Activated T-cell treated with anti-CD3 and anti-CD28 coated beads, Interleukin-2, amount 50 U/mL, for 72 hours (primary cell): ENCODE data around the gene SEL1L3. TPM values are rescaled to one million over a fixed set of nuclear protein-coding genes. Genes with fewer than 3 reads are reported as not detected.
A peak's percentile ranks its signal among the peaks of the same experiment; 100 is the strongest.
"Not testable (repeated sequence)": the region's sequence is repeated elsewhere in the genome, so short reads cannot be mapped to it uniquely, and the experiment has no call there.

ENCODE experiments used
- ATAC-seq, 2 donors: fragments of 150-1000 bp; cut with Tn5 transposase; replicated peaks in 1 of 2; 2 replicates each; pipeline ENCODE4 v1.10.0; 2021; ENCODE audit warnings: moderate library complexity in 2 of 2, mild to moderate bottlenecking in 1 of 2
- DNase-seq, 2 donors: peaks; one replicate each; pipeline ENCODE4 v3.0.0; 2021 to 2022; ENCODE audit warnings: mixed read lengths in 1 of 2
- H3K27ac Mint-ChIP-seq: one replicate; pipeline ENCODE4 v1.8.0; 2022; ENCODE audit warnings: mild to moderate bottlenecking, moderate library complexity, mixed read lengths
- H3K27me3 Mint-ChIP-seq: one replicate; pipeline ENCODE4 v1.8.0; 2022; ENCODE audit warnings: low read depth, mixed read lengths
- H3K36me3 Mint-ChIP-seq, 2 donors: one replicate each; pipeline ENCODE4 v1.8.0; 2022; ENCODE audit warnings: mixed read lengths in 2 of 2, mild to moderate bottlenecking in 1 of 2; ENCODE audit not compliant: insufficient read depth in 2 of 2
- H3K4me1 Mint-ChIP-seq: one replicate; pipeline ENCODE4 v1.8.0; 2022; ENCODE audit warnings: low read depth, mixed read lengths
- H3K4me3 Mint-ChIP-seq, 2 donors: one replicate each; pipeline ENCODE4 v1.8.0; 2022; ENCODE audit warnings: mild to moderate bottlenecking in 2 of 2, mixed read lengths in 2 of 2, moderate library complexity in 2 of 2
- H3K9me3 Mint-ChIP-seq, 2 donors: one replicate each; pipeline ENCODE4 v1.8.0; 2022; ENCODE audit warnings: mixed read lengths in 2 of 2
- total RNA-seq, 2 donors: library from RNA; stranded (reverse); gene quantifications; one replicate each; pipeline ENCODE4 v1.2.3, GENCODE V29; 2022

SEL1L3 gene
- total RNA-seq: 10 to 100 TPM; 27.7 to 61.2 TPM

GRCh38 chr4:25862411-25863346 lies at the start of gene SEL1L3:
TSS of gene SEL1L3 (minus strand) at chr4:25862988. CDS start at chr4:25862836, 152 bp downstream.
- Mint-ChIP-seq H3K27me3 (no peaks in the 10 kb centered on the region), H3K4me3 (peak within 1 kb of the TSS; percentile 96), H3K4me1 (peaks cover 45% of the 10 kb centered on the region), H3K27ac (peak within 1 kb of the TSS; percentile 98), H3K36me3 (peaks cover 4 to 8% of the 10 kb centered on the region in 2 donors), H3K9me3 (no peaks in the 10 kb centered on the region)
- DNase-seq (peak; percentile 69 to 78), ATAC-seq (peak; percentile 69 to 70)

DNA sequence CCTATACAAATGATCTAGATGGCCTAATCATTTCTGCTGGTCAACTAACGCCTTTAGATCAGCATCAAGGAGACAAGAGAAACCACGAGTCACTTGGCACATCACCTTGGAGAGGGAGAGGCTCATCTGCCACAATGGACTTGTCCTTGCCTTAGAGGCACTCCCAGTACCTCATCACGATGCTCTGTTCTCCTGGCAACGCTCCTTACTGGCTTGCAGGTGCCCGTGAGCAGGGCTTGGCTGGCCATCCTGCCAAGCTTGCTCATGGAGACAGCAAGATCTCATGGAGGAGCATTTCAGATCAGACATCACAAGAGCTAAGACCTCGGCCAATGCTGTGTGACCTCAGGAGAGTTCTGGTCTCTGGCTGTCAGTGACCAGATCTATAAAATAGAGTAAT lies 48.6 kb upstream of the SEL1L3 start:
- no peak for ATAC-seq
- Mint-ChIP-seq H3K36me3 (peaks cover 0 to 2% of the 10 kb centered on the region in 2 donors), H3K4me1 (peaks cover 20% of the 10 kb centered on the region), H3K27ac (no peak overlapping the region), H3K9me3 (peaks cover 0 to 1% of the 10 kb centered on the region in 2 donors), H3K27me3 (peaks cover 7% of the 10 kb centered on the region), H3K4me3 (no peak overlapping the region)
- DNase-seq: no peak

DNA sequence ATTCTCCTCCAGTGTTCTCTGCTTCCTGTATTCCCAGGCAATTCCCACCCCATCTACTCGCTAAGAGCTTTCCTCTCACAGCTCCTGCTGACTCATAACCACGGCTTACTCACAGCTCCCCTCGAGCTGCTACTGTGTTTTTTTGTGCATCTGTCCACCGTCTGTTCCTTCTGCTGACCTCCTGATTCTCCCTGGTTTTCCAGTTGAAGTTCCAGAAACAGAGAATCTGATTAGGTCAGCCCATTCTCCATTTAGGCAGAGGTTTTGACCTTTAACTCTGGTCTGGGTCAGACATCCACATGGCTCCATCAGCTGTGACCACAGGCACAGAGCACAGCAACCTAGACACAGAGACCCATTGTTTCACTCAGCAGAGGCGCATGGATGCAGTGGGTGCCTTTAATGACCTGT lies 45.7 kb upstream of the SEL1L3 start:
- Mint-ChIP-seq H3K36me3 (peaks cover 0 to 2% of the 10 kb centered on the region in 2 donors), H3K4me1 (peaks cover 9% of the 10 kb centered on the region), H3K27me3 (peaks cover 7% of the 10 kb centered on the region), H3K27ac (no peak overlapping the region), H3K4me3 (no peak overlapping the region), H3K9me3 (peaks cover 0 to 1% of the 10 kb centered on the region in 2 donors)
- no peak for DNase-seq
- ATAC-seq: no peak

DNA sequence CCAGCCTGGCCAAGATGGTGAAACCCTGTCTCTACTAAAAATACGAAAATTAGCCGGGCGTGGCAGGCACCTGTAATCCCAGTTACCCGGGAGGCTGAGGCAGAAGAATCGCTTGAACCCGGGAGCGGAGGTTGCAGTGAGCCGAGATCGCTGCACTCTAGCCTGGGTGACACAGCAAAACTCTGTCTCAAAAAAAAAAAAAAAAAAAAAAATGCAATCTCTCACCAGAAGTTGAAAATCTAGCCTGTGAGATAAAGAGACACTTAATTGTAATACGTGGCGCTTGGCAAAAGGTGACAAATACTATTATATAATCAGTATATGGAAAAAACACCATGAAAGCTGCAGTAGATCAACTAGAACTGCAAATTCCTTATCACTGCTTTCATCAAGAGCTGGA lies 43.3 kb upstream of the SEL1L3 start:
- DNase-seq, H3K27me3 Mint-ChIP-seq, ATAC-seq, H3K9me3 Mint-ChIP-seq, H3K27ac Mint-ChIP-seq, H3K4me3 Mint-ChIP-seq, H3K4me1 Mint-ChIP-seq, H3K36me3 Mint-ChIP-seq: not testable (repeated sequence)

GRCh38 chr4:25905371-25905770 lies 42.6 kb upstream of the SEL1L3 start:
- H3K36me3 Mint-ChIP-seq: peaks cover 0 to 2% of the 10 kb centered on the region in 2 donors

GRCh38 chr4:25904748-25905082 lies 41.9 kb upstream of the SEL1L3 start:
- no peak for ATAC-seq
- Mint-ChIP-seq H3K36me3 (peaks cover 0 to 2% of the 10 kb centered on the region in 2 donors), H3K4me1 (peaks cover 14% of the 10 kb centered on the region), H3K27ac (no peak overlapping the region), H3K4me3 (no peak overlapping the region), H3K9me3 (peaks cover 0 to 1% of the 10 kb centered on the region in 2 donors), H3K27me3 (peaks cover 7% of the 10 kb centered on the region)
- DNase-seq: no peak

More at GRCh38 chr4:25905371-25905770, 42.6 kb upstream of the SEL1L3 start:
- H3K4me3 Mint-ChIP-seq: no peak overlapping the region
- H3K27ac Mint-ChIP-seq: no peak overlapping the region
- no peak for ATAC-seq
- DNase-seq: no peak
- H3K4me1 Mint-ChIP-seq: peaks cover 7% of the 10 kb centered on the region
- H3K9me3 Mint-ChIP-seq: peaks cover 0 to 1% of the 10 kb centered on the region in 2 donors
- peaks cover 7% of the 10 kb centered on the region for H3K27me3 Mint-ChIP-seq

DNA sequence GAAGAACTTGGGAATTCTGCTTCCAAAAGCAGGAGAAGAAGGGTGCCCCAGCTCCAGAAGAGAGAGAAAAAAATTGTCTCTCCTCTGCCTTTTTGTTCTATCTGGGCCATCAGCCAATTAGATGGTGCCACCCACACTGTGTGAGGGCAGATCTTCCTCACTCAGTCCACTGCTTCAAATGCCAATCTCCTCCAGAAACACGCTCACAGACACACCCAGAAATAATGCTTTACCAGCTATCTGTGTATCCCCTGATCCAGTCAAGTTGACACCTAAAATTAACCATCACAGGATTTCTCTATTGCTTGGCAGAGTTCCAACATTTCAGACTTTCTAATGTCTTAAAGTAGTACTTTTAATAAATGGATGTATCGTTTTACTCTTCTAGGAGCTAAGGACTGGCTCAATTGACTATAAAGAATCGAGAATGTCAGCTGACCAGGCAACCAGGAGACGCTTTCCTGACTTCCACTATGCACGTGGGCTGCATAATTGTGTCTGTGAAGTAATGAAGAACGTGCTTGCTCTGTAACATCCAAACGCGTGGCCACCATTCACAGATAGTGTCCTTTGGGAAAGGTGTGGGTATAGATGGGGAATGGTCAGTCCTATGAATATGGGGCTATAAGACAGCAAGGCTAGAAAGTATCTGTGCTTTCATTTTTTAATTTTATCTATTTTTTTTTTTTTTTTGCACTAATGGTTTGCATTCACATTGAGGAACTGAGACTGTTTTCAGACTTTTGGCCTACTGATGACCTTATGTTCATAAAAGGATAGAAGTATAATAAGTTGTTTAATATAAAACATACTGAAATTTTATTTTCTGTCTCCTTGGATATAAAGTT lies 41.3 kb upstream of the SEL1L3 start:
- peaks cover 18% of the 10 kb centered on the region for H3K4me1 Mint-ChIP-seq
- no peak for DNase-seq
- no peak overlapping the region for H3K27ac Mint-ChIP-seq
- H3K36me3 Mint-ChIP-seq: peaks cover 0 to 2% of the 10 kb centered on the region in 2 donors
- ATAC-seq: no peak
- H3K27me3 Mint-ChIP-seq: peaks cover 7% of the 10 kb centered on the region
- H3K4me3 Mint-ChIP-seq: no peak overlapping the region
- peaks cover 0 to 1% of the 10 kb centered on the region in 2 donors for H3K9me3 Mint-ChIP-seq

- no peak overlapping the region for H3K27ac Mint-ChIP-seq
- no peaks in the 10 kb centered on the region for H3K9me3 Mint-ChIP-seq
- H3K4me1 Mint-ChIP-seq: peaks cover 14% of the 10 kb centered on the region
- no peaks in the 10 kb centered on the region for H3K27me3 Mint-ChIP-seq
- peaks cover 0 to 2% of the 10 kb centered on the region in 2 donors for H3K36me3 Mint-ChIP-seq
- no peak overlapping the region for H3K4me3 Mint-ChIP-seq
- no peak for ATAC-seq
- no peak for DNase-seq
Measured at GRCh38 chr4:25901030-25901430, 38.2 kb upstream of the SEL1L3 start.

GRCh38 chr4:25900310-25900709 lies 37.5 kb upstream of the SEL1L3 start:
- peaks cover 0 to 2% of the 10 kb centered on the region in 2 donors for H3K36me3 Mint-ChIP-seq
- H3K4me1 Mint-ChIP-seq: peaks cover 14% of the 10 kb centered on the region
- H3K9me3 Mint-ChIP-seq: no peaks in the 10 kb centered on the region
- H3K27me3 Mint-ChIP-seq: no peaks in the 10 kb centered on the region
- no peak overlapping the region for H3K4me3 Mint-ChIP-seq
- DNase-seq (no peak), ATAC-seq (peak in 1 of 2 donors; percentile 30)
- H3K27ac Mint-ChIP-seq: no peak overlapping the region

GRCh38 chr4:25896776-25897539 lies 34.2 kb upstream of the SEL1L3 start:
- no peak overlapping the region for H3K4me3 Mint-ChIP-seq
- DNase-seq (no peak), ATAC-seq (no peak)
- H3K4me1 Mint-ChIP-seq: peaks cover 14% of the 10 kb centered on the region
- no peak overlapping the region for H3K27ac Mint-ChIP-seq
- no peaks in the 10 kb centered on the region for H3K9me3 Mint-ChIP-seq
- no peaks in the 10 kb centered on the region for H3K36me3 Mint-ChIP-seq
- no peaks in the 10 kb centered on the region for H3K27me3 Mint-ChIP-seq

DNA sequence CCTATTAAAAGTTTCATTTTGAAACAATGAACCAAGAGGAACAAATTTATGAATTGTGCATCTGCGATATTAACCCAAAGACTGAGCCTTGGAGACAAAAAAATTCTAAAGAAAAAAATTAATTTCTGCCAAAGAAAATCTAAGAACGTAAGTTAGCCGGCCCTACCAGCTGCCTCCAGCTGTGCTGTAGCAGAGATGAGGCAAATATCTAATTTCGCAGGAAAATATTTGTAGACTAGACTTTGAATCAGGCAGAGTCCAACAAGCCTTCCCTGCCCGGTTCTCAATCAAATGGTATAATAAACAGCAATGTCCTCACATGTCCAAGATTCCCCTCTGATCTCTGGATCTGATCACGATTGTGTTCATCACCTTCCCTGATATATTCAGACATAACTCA lies 30.0 kb upstream of the SEL1L3 start:
- no peaks in the 10 kb centered on the region for H3K9me3 Mint-ChIP-seq
- H3K4me3 Mint-ChIP-seq: no peak overlapping the region
- H3K27me3 Mint-ChIP-seq: no peaks in the 10 kb centered on the region
- ATAC-seq: no peak
- H3K4me1 Mint-ChIP-seq: no peaks in the 10 kb centered on the region
- H3K36me3 Mint-ChIP-seq: no peaks in the 10 kb centered on the region
- DNase-seq: no peak
- no peak overlapping the region for H3K27ac Mint-ChIP-seq

- no peak for DNase-seq
- no peaks in the 10 kb centered on the region for H3K27me3 Mint-ChIP-seq
- H3K4me1 Mint-ChIP-seq: no peaks in the 10 kb centered on the region
- no peak for ATAC-seq
- no peaks in the 10 kb centered on the region for H3K9me3 Mint-ChIP-seq
- no peaks in the 10 kb centered on the region for H3K36me3 Mint-ChIP-seq
- no peak overlapping the region for H3K27ac Mint-ChIP-seq
- no peak overlapping the region for H3K4me3 Mint-ChIP-seq
Measured at GRCh38 chr4:25890571-25891485, 28.0 kb upstream of the SEL1L3 start.
